Measurements from ENCODE around the gene GPR151.

DNA sequence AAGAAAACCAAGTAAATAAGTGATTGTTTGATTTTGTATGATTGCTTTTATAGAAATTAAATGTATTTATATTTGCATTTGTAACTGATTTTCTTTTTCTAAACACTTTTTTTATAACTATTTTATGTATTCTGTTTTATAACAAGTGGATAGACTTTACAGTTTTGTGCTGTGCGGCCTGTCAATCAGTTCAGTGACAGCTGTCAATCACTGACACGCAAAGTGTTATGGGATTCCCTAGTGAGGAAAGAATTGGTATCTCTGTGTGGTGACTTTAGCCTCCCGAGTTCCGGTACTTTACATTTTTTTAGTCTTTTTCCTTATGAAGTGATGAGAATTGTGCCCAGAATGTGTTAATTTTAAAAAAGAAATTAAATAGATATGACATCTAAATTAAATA, 16.3 kb downstream of the GPR151 start:
- TF ChIP-seq, protein P1, sequence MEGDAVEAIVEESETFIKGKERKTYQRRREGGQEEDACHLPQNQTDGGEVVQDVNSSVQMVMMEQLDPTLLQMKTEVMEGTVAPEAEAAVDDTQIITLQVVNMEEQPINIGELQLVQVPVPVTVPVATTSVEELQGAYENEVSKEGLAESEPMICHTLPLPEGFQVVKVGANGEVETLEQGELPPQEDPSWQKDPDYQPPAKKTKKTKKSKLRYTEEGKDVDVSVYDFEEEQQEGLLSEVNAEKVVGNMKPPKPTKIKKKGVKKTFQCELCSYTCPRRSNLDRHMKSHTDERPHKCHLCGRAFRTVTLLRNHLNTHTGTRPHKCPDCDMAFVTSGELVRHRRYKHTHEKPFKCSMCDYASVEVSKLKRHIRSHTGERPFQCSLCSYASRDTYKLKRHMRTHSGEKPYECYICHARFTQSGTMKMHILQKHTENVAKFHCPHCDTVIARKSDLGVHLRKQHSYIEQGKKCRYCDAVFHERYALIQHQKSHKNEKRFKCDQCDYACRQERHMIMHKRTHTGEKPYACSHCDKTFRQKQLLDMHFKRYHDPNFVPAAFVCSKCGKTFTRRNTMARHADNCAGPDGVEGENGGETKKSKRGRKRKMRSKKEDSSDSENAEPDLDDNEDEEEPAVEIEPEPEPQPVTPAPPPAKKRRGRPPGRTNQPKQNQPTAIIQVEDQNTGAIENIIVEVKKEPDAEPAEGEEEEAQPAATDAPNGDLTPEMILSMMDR (IDR thresholded peaks at IDR 0.05 in 4 of 5, conservative IDR thresholded peaks at IDR 0.05 in 1 of 5): no peak
- no peak for TF ChIP-seq POLR2A (IDR thresholded peaks at IDR 0.05)

Data from gastrocnemius medialis (tissue), 4 donors.